Liver (tissue), 9 donors: ENCODE results near the gene PARD3. TPM values are rescaled to one million over a fixed set of nuclear protein-coding genes. Genes with fewer than 3 reads are reported as not detected.

Source experiments
- DNase-seq: peaks from one replicate; pipeline ENCODE4 v3.0.0-alpha.2; 2017; ENCODE audit warnings: low spot score
- H3K27ac ChIP-seq, 2 donors: one replicate each; pipeline ENCODE4 v1.7.0; 2013; ENCODE audit warnings: inconsistent platforms in 2 of 2, low read length in 2 of 2, control low read depth in 1 of 2, low read depth in 1 of 2, mild to moderate bottlenecking in 1 of 2
- H3K27me3 ChIP-seq, 4 donors: one replicate each; pipeline versions ENCODE4 v1.6.1 to v1.7.0; 2013; ENCODE audit warnings: low read length in 3 of 4, inconsistent platforms in 1 of 4, mild to moderate bottlenecking in 1 of 4, moderate library complexity in 1 of 4; ENCODE audit not compliant: control insufficient read depth in 4 of 4, insufficient read depth in 4 of 4
- H3K36me3 ChIP-seq, 4 donors: one replicate each; pipeline versions ENCODE4 v1.6.1 to v1.7.0; 2013; ENCODE audit warnings: low read length in 3 of 4, mild to moderate bottlenecking in 3 of 4, low read depth in 1 of 4, moderate library complexity in 1 of 4; ENCODE audit not compliant: control insufficient read depth in 4 of 4, insufficient read depth in 3 of 4
- H3K4me1 ChIP-seq, 4 donors: one replicate each; pipeline versions ENCODE4 v1.6.1 to v1.7.0; 2013; ENCODE audit warnings: low read length in 3 of 4, mild to moderate bottlenecking in 3 of 4, moderate library complexity in 1 of 4; ENCODE audit not compliant: control insufficient read depth in 4 of 4, insufficient read depth in 4 of 4
- H3K4me3 ChIP-seq, 3 donors: one replicate each; pipeline versions ENCODE4 v1.6.1 to v1.7.0; 2013; ENCODE audit warnings: low read length in 3 of 3, control low read depth in 1 of 3, low read depth in 1 of 3, mild to moderate bottlenecking in 1 of 3
- H3K9ac ChIP-seq, 2 donors: one replicate each; pipeline ENCODE4 v1.7.0; 2013; ENCODE audit warnings: low read length in 2 of 2, mild to moderate bottlenecking in 2 of 2, moderate library complexity in 2 of 2, control low read depth in 1 of 2, low read depth in 1 of 2
- H3K9me3 ChIP-seq, 4 donors: one replicate each; pipeline versions ENCODE4 v1.6.1 to v1.7.0; 2013; ENCODE audit warnings: low read length in 3 of 4; ENCODE audit not compliant: control insufficient read depth in 4 of 4
- ATF3 ChIP-seq: IDR thresholded peaks from 2 replicates; pipeline ENCODE4 v1.6.1; 2016; ENCODE audit warnings: antibody characterized with exemption
- FOXA1 ChIP-seq: IDR thresholded peaks from 2 replicates; pipeline ENCODE4 v1.6.1; 2016; ENCODE audit warnings: antibody characterized with exemption
- GABPA ChIP-seq, 2 donors: IDR thresholded peaks in 1 of 2; conservative IDR thresholded peaks in 1 of 2; 2 replicates each; pipeline ENCODE4 v1.6.1; 2016; ENCODE audit warnings: antibody characterized with exemption in 2 of 2, mild to moderate bottlenecking in 1 of 2, moderate library complexity in 1 of 2
- HNF4G ChIP-seq: IDR thresholded peaks from 2 replicates; pipeline ENCODE4 v1.6.1; 2016; ENCODE audit warnings: antibody characterized with exemption
- MAX ChIP-seq: IDR thresholded peaks from 2 replicates; pipeline ENCODE4 v1.6.1; 2016; ENCODE audit warnings: antibody characterized with exemption
- RAD21 ChIP-seq, 2 donors: IDR thresholded peaks; 2 replicates each; pipeline ENCODE4 v1.6.1; 2016; ENCODE audit warnings: antibody characterized with exemption in 2 of 2, mild to moderate bottlenecking in 2 of 2
- REST ChIP-seq: IDR thresholded peaks from 2 replicates; pipeline ENCODE4 v1.6.1; 2016; ENCODE audit warnings: antibody characterized with exemption, mild to moderate bottlenecking
- RXRA ChIP-seq, 2 donors: IDR thresholded peaks; 2 replicates each; pipeline ENCODE4 v1.6.1; 2017 to 2018; ENCODE audit warnings: antibody characterized with exemption in 2 of 2, mild to moderate bottlenecking in 1 of 2
- TAF1 ChIP-seq: conservative IDR thresholded peaks from 2 replicates; pipeline ENCODE4 v1.6.1; 2016; ENCODE audit warnings: antibody characterized with exemption, mild to moderate bottlenecking
- YY1 ChIP-seq: IDR thresholded peaks from 2 replicates; pipeline ENCODE4 v1.6.1; 2016; ENCODE audit warnings: antibody characterized with exemption, mild to moderate bottlenecking
- WGBS: extraction: QIAGEN DNeasy Blood & Tissue Kit; methylation state at CpG from one replicate; pipeline ENCODE4 v1.1.7; 2013; 5-methylcytosine and 5-hydroxymethylcytosine counted together
- polyA plus RNA-seq, 2 donors: library from polyadenylated mRNA; stranded (reverse) in 1 of 2; unstranded in 1 of 2; fragments of 200-250 nt in 1 of 2; fragments of >200 nt in 1 of 2; fragmentation: Nextera tagmentation in 1 of 2; extraction: Ambion mirVana in 1 of 2; gene quantifications; one replicate each; pipeline versions ENCODE4 v1.2.1 to v1.2.3, GENCODE V29; 2013 to 2015
- total RNA-seq, 2 donors: library from RNA; depleted of rRNA; stranded (reverse); fragments of >200 nt; gene quantifications; one replicate each; pipeline ENCODE4 v1.2.3, GENCODE V29; 2014
- TF ChIP-seq, protein P1 (sequence below): IDR thresholded peaks from 2 replicates; pipeline ENCODE4 v1.6.1; 2016; ENCODE audit warnings: antibody characterized with exemption
- donor health status: healthy.
- donor health status: healthy.
- donor health status: healthy.
- donor health status: healthy.
- donor health status: healthy.

PARD3 gene
- total RNA-seq (10 to 100 TPM; 13.3 to 43.8 TPM), polyA plus RNA-seq (10 to 100 TPM; 12.3 to 13.7 TPM)

- no peaks in the 10 kb centered on the region for H3K9me3 ChIP-seq
- peak within 1 kb of the TSS; percentile 4 to 80 for H3K9ac ChIP-seq
- no peaks in the 10 kb centered on the region for H3K27me3 ChIP-seq
- DNase-seq, result peak; percentile 68
- H3K36me3 ChIP-seq, result no peaks in the 10 kb centered on the region
- peak within 1 kb of the TSS; percentile 74 to 99 (median 82) for H3K4me3 ChIP-seq
- peak within 1 kb of the TSS; percentile 82 to 87 for H3K27ac ChIP-seq
- TF ChIP-seq ATF3 (no peak), RAD21 (IDR thresholded peaks at IDR 0.05) (peak in 1 of 2 donors; percentile 32)
- H3K4me1 ChIP-seq, result peaks cover 6 to 30% (median 17%) of the 10 kb centered on the region in 4 donors
- WGBS, result under 1% methylated on average over 72 of the region's 82 CpGs
Observed at GRCh38 chr10:34815185-34816084, at the start of gene PARD3. PARD3 (minus strand) TSS chr10:34815296; CDS start chr10:34814995, 301 bp downstream.

GRCh38 chr10:34864149-34865067 lies 49.3 kb upstream of the PARD3 start:
- H3K4me3 ChIP-seq, result no peak overlapping the region
- H3K9me3 ChIP-seq, result no peaks in the 10 kb centered on the region
- H3K36me3 ChIP-seq, result no peaks in the 10 kb centered on the region
- no peaks in the 10 kb centered on the region for H3K27me3 ChIP-seq
- no peaks in the 10 kb centered on the region for H3K4me1 ChIP-seq
- no peak for DNase-seq
- TF ChIP-seq YY1 (no peak), TAF1 (no peak), RAD21 (IDR thresholded peaks at IDR 0.05) (no peak), REST (no peak), RXRA (IDR thresholded peaks at IDR 0.05) (no peak), FOXA1 (no peak), GABPA (IDR thresholded peaks at IDR 0.05 in 1 of 2, conservative IDR thresholded peaks at IDR 0.05 in 1 of 2) (no peak), MAX (no peak), HNF4G (no peak)
- TF ChIP-seq, protein P1, sequence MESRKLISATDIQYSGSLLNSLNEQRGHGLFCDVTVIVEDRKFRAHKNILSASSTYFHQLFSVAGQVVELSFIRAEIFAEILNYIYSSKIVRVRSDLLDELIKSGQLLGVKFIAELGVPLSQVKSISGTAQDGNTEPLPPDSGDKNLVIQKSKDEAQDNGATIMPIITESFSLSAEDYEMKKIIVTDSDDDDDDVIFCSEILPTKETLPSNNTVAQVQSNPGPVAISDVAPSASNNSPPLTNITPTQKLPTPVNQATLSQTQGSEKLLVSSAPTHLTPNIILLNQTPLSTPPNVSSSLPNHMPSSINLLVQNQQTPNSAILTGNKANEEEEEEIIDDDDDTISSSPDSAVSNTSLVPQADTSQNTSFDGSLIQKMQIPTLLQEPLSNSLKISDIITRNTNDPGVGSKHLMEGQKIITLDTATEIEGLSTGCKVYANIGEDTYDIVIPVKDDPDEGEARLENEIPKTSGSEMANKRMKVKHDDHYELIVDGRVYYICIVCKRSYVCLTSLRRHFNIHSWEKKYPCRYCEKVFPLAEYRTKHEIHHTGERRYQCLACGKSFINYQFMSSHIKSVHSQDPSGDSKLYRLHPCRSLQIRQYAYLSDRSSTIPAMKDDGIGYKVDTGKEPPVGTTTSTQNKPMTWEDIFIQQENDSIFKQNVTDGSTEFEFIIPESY, result no peak
- no peak overlapping the region for H3K9ac ChIP-seq
- 60% methylated on average over 12 of the region's 12 CpGs for WGBS
- H3K27ac ChIP-seq, result no peak overlapping the region
